Stimulated activated CD4-positive, alpha-beta T cell treated with anti-CD3 and anti-CD28 coated beads, Interleukin-15, amount 100 ng/mL, for 24 hours (primary cell): Measurements from ENCODE around the gene PDE3B.
"Not testable (repeated sequence)": the region's sequence is repeated elsewhere in the genome, so short reads cannot be mapped to it uniquely, and the experiment has no call there.

Source experiments
- DNase-seq: peaks from one replicate; pipeline ENCODE4 v3.0.0-alpha.2; 2020

The PDE3B gene

GRCh38 chr11:14643697-14644225 is at the start of gene PDE3B:
TSS of gene PDE3B (plus strand) at chr11:14643804. CDS start at chr11:14644076, 272 bp downstream.
- DNase-seq: peak; percentile 86

DNA sequence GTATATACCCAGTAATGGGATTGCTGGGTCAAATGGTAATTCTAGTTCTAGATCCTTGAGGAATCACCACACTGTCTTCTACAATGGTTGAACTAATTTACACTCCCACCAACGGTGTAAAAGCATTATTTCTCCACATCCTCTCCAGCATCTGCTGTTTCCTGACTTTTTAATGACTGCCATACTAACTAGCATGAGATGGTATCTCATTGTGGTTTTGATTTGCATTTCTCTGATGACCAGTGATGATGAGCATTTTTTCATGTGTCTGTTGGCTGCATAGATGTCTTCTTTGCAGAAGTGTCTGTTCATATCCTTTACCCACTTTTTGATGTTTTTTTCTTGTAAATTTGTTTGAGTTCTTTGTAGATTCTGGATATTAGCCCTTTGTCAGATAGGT is 48.3 kb upstream of the PDE3B start:
- DNase-seq: not testable (repeated sequence)

DNA sequence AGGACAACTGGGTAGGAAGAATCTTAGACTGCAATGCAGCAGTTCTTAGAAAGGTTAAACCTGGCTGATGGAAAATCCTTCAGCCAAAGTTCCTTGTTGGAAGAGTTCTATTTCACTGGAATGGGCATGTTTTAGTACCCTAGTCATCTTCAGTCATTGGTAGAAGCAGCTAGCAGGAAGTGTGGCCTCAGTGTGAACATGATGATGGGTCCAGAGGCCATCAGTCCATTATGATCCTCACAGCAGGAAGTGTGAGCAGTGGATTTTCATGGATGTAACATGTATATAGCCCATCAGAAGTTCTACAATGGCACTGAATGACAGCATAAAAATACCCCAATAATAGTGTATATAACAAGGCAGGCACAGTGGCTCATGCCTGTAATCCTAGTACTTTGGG is 35.9 kb upstream of the PDE3B start:
- DNase-seq: no peak

GRCh38 chr11:14609902-14610301 is 33.7 kb upstream of the PDE3B start:
- DNase-seq: no peak

DNA sequence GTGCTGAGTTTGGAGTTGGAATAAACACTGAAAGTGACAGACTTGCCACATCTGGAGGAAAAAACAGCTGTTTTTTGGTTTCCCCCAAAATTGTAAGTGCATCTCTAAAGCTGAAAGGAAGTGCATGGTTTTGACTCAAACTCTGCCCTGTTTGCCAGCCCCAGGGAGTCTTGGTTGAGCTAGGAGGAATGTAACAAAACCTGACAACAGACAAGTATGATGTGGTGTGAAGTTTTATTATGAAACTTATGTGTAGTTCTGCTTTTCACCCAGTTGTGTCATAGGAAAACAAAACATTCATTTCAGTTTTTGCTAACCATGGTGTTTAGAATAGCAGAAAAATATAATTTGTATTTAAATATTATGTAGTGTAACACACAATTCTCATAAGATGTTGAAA is 31.7 kb upstream of the PDE3B start:
- DNase-seq: peak; percentile 10

DNA sequence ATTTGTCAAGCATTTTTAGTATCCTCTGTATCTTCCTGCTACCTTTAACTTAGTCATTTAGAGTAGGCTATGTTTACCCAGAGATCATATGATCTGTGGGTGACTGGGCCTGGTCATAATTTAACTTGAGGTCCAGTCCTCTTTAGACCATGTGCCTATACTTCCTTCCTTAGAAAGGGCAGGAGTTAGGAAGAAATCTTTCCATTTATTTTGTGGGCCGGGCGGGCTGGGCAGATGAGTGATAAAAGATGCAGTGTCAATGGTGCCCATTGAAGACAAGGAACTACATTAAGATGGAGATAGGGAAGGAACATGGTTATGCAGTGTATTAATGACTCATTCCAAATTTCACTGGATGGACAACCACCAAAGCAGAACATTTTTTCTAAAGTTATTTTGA is 30.9 kb upstream of the PDE3B start:
- DNase-seq: no peak

- DNase-seq: no peak
Measured at GRCh38 chr11:14614091-14614622, 29.4 kb upstream of the PDE3B start.

DNA sequence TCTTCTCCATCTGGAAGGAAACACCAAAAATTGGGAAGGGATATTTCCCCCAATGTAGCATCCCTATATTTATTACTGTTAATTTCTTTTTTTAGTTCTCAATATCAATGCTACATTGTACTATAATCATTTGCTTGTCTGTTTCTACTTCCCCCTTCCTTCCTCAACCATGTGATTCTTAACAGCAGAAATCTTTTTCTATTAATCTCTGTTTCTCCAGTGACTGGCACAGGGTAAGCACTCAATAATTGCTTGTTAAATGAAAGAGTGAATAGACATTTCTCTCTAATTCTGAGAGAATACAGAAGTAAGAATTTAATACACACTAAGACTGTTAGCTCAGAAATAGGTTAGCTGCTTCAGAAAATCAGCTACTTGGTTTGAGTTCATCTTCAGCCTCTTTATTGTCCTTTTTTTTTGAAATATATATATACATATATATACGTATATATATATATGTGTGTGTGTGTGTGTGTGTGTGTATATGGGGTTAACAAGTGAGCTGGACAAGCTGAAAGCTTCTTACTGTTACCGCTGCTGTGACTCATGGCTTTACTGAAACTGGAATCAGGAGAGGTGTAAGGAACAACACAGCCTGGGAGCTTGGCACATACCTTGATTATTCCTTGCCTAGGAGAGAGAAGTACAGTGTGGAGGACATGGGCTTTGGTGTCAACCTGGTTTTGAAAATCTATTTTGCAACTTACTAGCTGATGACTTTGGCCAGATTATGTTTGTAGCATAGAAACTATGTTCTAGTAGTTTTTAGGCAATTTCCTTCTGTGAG is 26.2 kb upstream of the PDE3B start:
- DNase-seq: no peak

DNA sequence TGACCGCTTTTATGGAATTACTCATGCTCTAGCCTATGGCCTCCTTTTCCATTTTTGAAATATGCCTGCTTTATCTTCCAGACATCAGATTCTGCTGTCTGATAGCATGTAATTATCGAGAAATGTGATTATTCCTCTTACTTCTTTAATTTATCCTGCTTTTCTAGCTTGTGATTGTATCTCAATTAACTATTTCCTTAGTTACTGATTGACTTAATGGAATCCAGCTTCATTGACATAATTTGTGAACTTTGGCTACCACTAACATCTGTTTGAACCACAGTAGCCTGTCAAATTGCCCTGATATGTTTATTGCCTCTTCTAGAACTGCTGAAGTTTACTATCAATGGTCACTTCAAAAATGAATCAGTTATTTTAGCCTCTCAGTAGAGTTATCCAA is 25.5 kb upstream of the PDE3B start:
- no peak for DNase-seq

GRCh38 chr11:14619603-14620531 is 23.7 kb upstream of the PDE3B start:
- no peak for DNase-seq

DNA sequence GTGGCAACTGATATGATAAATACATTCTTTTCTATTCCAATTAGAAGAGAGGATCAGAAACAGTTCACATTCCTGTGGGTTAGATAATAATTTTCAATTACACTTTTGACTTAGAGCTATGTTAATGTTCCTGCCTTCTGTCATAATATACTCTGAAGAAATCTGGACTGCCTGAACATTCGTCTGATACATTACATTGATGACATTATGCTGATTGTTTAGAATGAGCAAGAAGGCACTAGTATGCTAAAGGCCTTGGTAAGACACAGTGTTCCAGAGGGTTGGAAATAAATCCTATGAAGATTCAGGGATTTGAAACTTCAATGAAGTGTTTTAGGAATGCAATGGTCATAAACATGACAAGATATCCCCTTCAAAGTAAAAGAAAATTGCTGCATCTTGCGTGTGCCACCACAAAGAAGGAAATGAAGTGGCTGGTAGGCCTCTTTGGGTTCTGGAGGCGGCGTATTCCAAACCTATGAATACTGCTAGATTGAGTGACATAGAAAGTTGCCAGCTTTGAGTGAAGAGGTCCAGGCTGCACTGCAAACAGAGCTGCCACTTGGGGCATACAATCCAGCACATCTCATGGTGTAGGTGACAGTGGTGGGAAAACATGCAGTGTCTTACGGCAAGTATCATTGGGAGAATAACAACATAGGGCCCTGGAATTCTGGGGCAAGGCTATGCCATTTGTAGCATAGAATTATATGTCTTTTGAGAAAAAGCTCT is 21.2 kb upstream of the PDE3B start:
- no peak for DNase-seq

DNA sequence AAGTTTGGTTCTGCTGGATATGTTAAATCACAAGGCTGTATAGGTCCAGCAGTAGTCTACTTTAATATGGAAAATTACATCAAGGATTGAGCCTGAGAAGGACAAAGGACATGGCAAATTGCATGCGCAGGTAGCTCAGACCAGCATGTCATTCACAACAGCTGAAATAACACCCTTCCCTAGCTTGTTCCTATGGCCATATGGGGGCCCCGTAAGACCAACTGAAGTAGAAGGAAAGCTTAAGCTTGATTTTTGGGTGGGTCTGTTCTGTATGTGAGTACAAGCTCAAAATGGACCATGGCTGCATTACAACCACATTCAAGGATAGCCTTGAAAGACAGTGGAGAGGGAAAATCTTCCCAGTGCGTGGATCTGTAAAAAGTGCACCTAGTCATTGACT is 20.6 kb upstream of the PDE3B start:
- DNase-seq: no peak

- no peak for DNase-seq
Measured at GRCh38 chr11:14625586-14626205, 17.9 kb upstream of the PDE3B start.

DNA sequence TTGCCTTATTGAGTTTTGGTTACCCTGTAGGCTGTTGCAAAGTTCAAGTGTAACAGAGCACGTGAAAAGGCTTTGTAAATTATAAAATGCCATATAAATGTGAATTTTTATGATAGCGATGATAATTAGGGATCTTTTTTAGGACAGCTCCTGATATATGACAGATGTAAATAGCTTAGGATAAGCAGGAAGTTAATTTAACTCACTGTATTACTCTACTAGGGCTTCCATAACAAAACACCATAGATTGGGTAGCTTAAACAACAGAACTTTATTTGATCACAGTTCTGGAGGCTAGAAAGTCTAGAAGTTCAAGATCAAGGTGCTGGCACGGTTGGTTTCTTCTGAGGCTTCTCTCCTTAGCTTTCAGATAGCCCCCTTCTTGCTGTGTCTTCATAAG is 17.0 kb upstream of the PDE3B start:
- no peak for DNase-seq

GRCh38 chr11:14633506-14634224 is 9.9 kb upstream of the PDE3B start:
- not testable (repeated sequence) for DNase-seq

GRCh38 chr11:14634813-14635212 is 8.8 kb upstream of the PDE3B start:
- DNase-seq: no peak

DNA sequence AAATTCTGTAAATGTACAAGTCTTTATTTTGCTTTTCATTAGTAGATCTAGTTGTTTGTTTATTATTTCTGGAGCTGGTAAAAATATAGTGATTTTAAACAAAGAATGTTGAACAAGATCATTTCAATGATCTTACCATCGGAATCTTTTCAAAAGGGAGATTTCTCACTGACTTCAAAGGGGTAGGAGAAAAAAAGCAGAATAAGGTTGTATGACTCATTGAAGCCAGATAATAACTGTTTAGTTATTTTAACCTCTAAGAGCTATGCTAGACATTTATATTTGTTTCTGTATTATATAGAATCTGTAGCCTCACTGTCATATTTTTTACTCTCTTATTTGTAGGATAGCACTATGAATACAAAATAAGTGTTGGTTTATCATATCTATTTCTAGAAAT is 8.1 kb upstream of the PDE3B start:
- no peak for DNase-seq

GRCh38 chr11:14636119-14636518 is 7.5 kb upstream of the PDE3B start:
- DNase-seq: no peak

GRCh38 chr11:14637868-14638409 is 5.7 kb upstream of the PDE3B start:
- no peak for DNase-seq

DNA sequence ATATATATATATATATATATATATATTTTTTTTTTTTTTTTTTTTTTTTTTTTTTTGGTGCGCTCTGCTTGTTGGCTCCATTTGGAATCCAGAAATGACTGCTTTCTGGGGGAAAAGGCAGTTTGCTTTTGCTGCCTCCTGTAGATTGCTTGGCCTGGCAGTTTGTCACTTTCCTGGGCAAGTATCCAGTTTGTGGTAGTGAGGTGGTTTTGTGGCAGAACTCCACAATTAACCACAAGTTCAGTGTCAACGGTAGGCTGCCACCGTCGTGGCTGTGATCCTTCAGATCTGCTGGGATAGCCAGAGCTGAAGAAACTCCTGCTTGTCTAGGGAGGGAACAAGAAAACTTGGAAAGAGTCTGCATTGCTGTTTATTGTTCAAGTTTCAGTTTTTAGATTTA is 5.0 kb upstream of the PDE3B start:
- DNase-seq: peak; percentile 14

GRCh38 chr11:14641801-14642200 is 1.8 kb upstream of the PDE3B start:
- no peak for DNase-seq
